Heart left ventricle (tissue), 16 donors: ENCODE measurements around the gene SERTAD2. TPM values are rescaled to one million over a fixed set of nuclear protein-coding genes. Genes with fewer than 3 reads are reported as not detected.
A peak's percentile ranks its signal among the peaks of the same experiment; 100 is the strongest.

Source experiments
- ATAC-seq, 4 donors: fragments of 200-7000 bp; cut with Tn5 transposase; one replicate each; pipeline ENCODE4 v1.9.1; 2020 to 2022; ENCODE audit warnings: moderate library complexity in 4 of 4, mild to moderate bottlenecking in 3 of 4, moderate number of reproducible peaks in 1 of 4
- DNase-seq, 5 donors: peaks; one replicate each; pipeline ENCODE4 v3.0.0-alpha.2; 2020
- H3K27ac ChIP-seq, 12 donors: fragments of 200-600 bp; sonication (generic) in 4 of 12; one replicate each; pipeline versions ENCODE4 v1.5.0 to v1.8.0; 2016 to 2022; ENCODE audit warnings: mild to moderate bottlenecking in 2 of 12
- H3K27me3 ChIP-seq, 9 donors: fragments of 200-600 bp; sonication (generic) in 2 of 9; one replicate each; pipeline versions ENCODE4 v1.5.1 to v1.8.0; 2016 to 2022; ENCODE audit warnings: mild to moderate bottlenecking in 3 of 9
- H3K36me3 ChIP-seq, 9 donors: fragments of 200-600 bp; sonication (generic) in 2 of 9; one replicate each; pipeline versions ENCODE4 v1.5.0 to v1.8.0; 2018 to 2022; ENCODE audit warnings: mild to moderate bottlenecking in 2 of 9
- H3K4me1 ChIP-seq, 12 donors: fragments of 200-600 bp; sonication (generic) in 4 of 12; one replicate each; pipeline versions ENCODE4 v1.5.0 to v1.8.0; 2016 to 2022; ENCODE audit warnings: mild to moderate bottlenecking in 3 of 12
- H3K4me3 ChIP-seq, 12 donors: fragments of 200-600 bp; sonication (generic) in 4 of 12; one replicate each; pipeline versions ENCODE4 v1.5.0 to v1.8.0; 2017 to 2022; ENCODE audit warnings: mild to moderate bottlenecking in 9 of 12, moderate library complexity in 4 of 12
- H3K9me3 ChIP-seq, 12 donors: fragments of 200-600 bp; sonication (generic) in 4 of 12; one replicate each; pipeline versions ENCODE4 v1.5.0 to v1.8.0; 2016 to 2022; ENCODE audit warnings: mild to moderate bottlenecking in 1 of 12
- CTCF ChIP-seq, 12 donors: fragments of 200-600 bp; sonication (generic) in 4 of 12; IDR thresholded peaks; one replicate each; pipeline versions ENCODE4 v1.5.0 to v1.8.0; 2018 to 2022; ENCODE audit warnings: antibody characterized with exemption in 12 of 12, mild to moderate bottlenecking in 5 of 12
- POLR2A ChIP-seq, 2 donors: fragments of 450-650 bp; IDR thresholded peaks; one replicate each; pipeline ENCODE4 v1.6.1; 2017; ENCODE audit warnings: antibody characterized with exemption in 2 of 2, mild to moderate bottlenecking in 2 of 2, moderate library complexity in 2 of 2
- WGBS, 4 donors: extraction: QIAGEN DNeasy Blood & Tissue Kit in 2 of 4; methylation state at CpG; one replicate each; pipeline versions ENCODE4 v1.1.5 to v1.1.7; 2013 to 2018; 5-methylcytosine and 5-hydroxymethylcytosine counted together
- intact Hi-C, 10 donors: fragments of 100-400 bp; cut with DNase I; formaldehyde crosslinking; loops; one replicate each; pipeline versions ENCODE4 v1.11.1 to v1.14.2; 2022
- polyA plus RNA-seq, 2 donors: library from polyadenylated mRNA; stranded (reverse); fragments of 200-250 nt; gene quantifications; one replicate each; pipeline ENCODE4 v1.2.3, GENCODE V29; 2013
- total RNA-seq, 9 donors: library from RNA; depleted of rRNA in 2 of 9; stranded (reverse); fragments of >200 nt in 2 of 9; fragmentation: NEBNext Ultra II Directional in 3 of 9; extraction: Animal tissue kit (Norgen Biotek cat#: 25700) in 3 of 9; gene quantifications; one replicate each; pipeline versions ENCODE4 v1.1.0 to v1.2.4, GENCODE V29; 2016 to 2023
- donor health status: ischemic (EF 13 %, LVEDD 7.1; RV severe dilation, severe dysfunction).
- donor health status: healthy with polysubstance abuse.
- donor health status: DM: no; HTN: yes; CAD: no.
- donor health status: DM: no; HTN: no; CAD: no.
- donor health status: ischemic (EF 25% LVEDD 6.9; RV normal size, moderate dysfunction).
- donor health status: ischemic (EF 25% LVEDD 5.7; RV mildly dilated, moderate dysfunction).
- donor health status: healthy.
- donor health status: DM: yes; HTN: yes; CAD: no.
- donor health status: ischemic (EF 35%, LVEDD 5.7; RV mildly dilated, moderate dysfunction).
- donor health status: nonischemic (EF 11% LVEDD 7.7; RV severe dilation, severe dysfunction).
- donor health status: DM: yes; HTN: yes; CAD: no.
- donor health status: PGD.
- donor health status: ischemic (EF 29% LVEDD 5.4; RV normal size, mild dysfunction).
- donor health status: nonischemic (EF 23%, LVEDD 6.1; RV moderate dilation, normal function).

SERTAD2 gene
- total and polyA plus RNA-seq, 11 donors, result 5.1 to 21.6 (median 15.5) TPM

DNA sequence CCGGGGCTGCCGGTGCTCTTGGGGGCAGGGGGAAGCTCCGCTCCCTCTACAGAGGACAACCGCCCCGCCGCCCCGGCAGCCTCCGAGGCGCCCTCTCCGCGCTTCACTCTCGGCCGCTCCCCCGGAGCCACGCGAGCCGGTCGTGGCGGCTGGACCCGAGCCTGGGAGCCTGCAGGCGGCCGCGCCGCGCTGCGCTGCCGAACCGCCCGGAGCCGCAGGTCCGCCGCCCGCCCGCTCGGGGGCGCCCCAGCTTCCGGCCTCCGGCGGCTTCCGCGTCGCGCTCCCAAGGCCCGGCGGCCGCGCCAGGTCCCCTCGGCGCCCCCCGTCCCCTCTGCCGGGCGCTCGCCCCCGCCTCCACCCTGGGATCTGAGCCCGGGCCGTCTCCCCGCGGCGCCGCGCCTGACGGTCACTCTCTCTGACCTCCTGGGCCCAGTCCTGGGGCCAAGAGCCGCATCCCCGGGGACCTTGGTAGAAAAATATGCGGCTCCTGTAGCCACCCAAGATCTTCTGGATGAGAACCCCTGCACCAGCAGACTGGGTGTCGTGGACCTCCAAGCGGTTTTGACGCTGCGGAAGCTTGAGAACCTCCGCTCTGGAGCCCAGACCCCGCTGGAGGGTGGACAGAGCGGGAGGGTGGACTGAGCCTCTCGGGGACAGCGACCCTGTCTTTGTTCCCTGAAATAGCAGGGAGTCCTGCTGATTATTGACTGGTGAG is 44.3 kb downstream of the SERTAD2 start:
- DNase-seq, result peak; percentile 59 to 86 (median 68)
- H3K4me3 ChIP-seq, result peak overlapping the region; percentile 20 to 88 (median 68)
- peak; percentile 36 to 86 (median 65) for ATAC-seq
- H3K9me3 ChIP-seq, result peaks cover 0 to under 1% (median 0%) of the 10 kb centered on the region in 12 donors
- H3K27me3 ChIP-seq, result no peaks in the 10 kb centered on the region
- no peaks in the 10 kb centered on the region for H3K36me3 ChIP-seq
- TF ChIP-seq POLR2A (IDR thresholded peaks at IDR 0.05) (peak in 1 of 2 donors; percentile 15), CTCF (IDR thresholded peaks at IDR 0.05) (peak in 10 of 12 donors; percentile 13 to 71 (median 32))
- intact Hi-C loops, result loop anchor here in 4 of 10 donors (5.0 kb wide), 3 partner anchors 33 to 258 kb away; no protein-coding TSS in a partner anchor
- peak overlapping the region; percentile 39 to 86 (median 72) for H3K27ac ChIP-seq
- H3K4me1 ChIP-seq, result peaks cover 0 to 30% (median 8%) of the 10 kb centered on the region in 12 donors
- WGBS, 4 donors, result 2 to 6% (median 2%) methylated on average over 17 to 74 of the region's 74 CpGs

DNA sequence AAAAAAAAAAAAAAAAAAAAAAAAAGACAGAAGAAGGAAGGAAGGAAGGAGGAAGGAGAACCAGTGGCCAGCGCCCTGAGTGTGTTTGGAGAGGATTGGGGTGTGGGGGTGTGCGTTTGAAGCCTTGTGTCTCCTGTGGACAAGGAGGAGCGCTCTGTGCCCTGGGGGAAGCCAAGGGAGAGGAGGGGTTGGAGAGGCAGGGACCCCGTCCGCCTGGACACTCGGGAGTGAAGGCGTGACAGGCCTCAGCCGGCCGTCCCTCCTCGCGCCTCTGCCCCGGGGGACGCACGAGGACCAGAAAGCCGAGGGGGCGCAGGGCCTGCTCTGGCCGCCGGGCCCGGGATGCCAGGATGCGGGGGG is 44.9 kb downstream of the SERTAD2 start:
- intact Hi-C loops, result loop anchor here in 4 of 10 donors (5.0 kb wide), 3 partner anchors 33 to 258 kb away; no protein-coding TSS in a partner anchor
- Histone ChIP-seq H3K9me3 (peaks cover 0 to 3% (median 0%) of the 10 kb centered on the region in 12 donors), H3K4me3 (peak overlapping the region; percentile 20 to 88 (median 68)), H3K27me3 (no peaks in the 10 kb centered on the region), H3K4me1 (peaks cover 0 to 30% (median 8%) of the 10 kb centered on the region in 12 donors), H3K27ac (peak overlapping the region in 10 of 12 donors; percentile 36 to 86 (median 74)), H3K36me3 (no peaks in the 10 kb centered on the region)
- 14 to 25% (median 16%) methylated on average over 20 of the region's 20 CpGs for WGBS, 4 donors
- peak in 2 of 4 donors; percentile 23 to 25 for ATAC-seq
- TF ChIP-seq CTCF (IDR thresholded peaks at IDR 0.05) (no peak), POLR2A (IDR thresholded peaks at IDR 0.05) (no peak)
- DNase-seq, result peak in 1 of 5 donors; percentile 34

GRCh38 chr2:64607381-64608304 is 46.1 kb downstream of the SERTAD2 start:
- intact Hi-C loops, result loop anchor here in 4 of 10 donors (5.0 kb wide), 3 partner anchors 35 to 260 kb away; no protein-coding TSS in a partner anchor
- ATAC-seq, result no peak
- H3K4me3 ChIP-seq, result peak overlapping the region in 2 of 12 donors; percentile 47 to 50
- peaks cover 0 to 30% (median 8%) of the 10 kb centered on the region in 12 donors for H3K4me1 ChIP-seq
- H3K27me3 ChIP-seq, result no peaks in the 10 kb centered on the region
- TF ChIP-seq CTCF (IDR thresholded peaks at IDR 0.05) (no peak), POLR2A (IDR thresholded peaks at IDR 0.05) (no peak)
- H3K9me3 ChIP-seq, result peaks cover 0 to 3% (median 0%) of the 10 kb centered on the region in 12 donors
- H3K27ac ChIP-seq, result peak overlapping the region in 1 of 12 donors; percentile 69
- no peaks in the 10 kb centered on the region for H3K36me3 ChIP-seq
- no peak for DNase-seq
- 75 to 82% (median 81%) methylated on average over 18 of the region's 18 CpGs for WGBS, 4 donors
